Measurements from ENCODE around the gene GOLM1.

DNA sequence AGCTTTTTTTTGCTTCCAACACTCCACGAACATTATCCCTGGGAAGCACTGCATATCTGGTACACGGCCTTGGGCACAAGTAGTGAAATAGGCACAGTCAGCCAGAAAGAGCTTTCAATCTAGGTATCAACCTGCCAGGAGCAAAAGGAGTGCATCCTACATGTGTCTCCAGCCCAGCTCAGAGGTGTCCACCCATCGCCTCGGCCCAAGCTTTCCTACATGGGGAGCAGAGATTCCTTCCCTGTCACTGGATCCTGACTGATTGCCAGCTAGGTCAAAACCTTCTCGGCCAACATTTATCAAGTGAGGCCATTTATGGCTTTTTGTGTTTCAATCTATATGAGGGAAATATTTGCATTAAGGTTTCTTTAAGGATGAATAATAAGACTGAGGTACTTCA lies 55.8 kb downstream of the GOLM1 start:
- TF ChIP-seq, protein P1, sequence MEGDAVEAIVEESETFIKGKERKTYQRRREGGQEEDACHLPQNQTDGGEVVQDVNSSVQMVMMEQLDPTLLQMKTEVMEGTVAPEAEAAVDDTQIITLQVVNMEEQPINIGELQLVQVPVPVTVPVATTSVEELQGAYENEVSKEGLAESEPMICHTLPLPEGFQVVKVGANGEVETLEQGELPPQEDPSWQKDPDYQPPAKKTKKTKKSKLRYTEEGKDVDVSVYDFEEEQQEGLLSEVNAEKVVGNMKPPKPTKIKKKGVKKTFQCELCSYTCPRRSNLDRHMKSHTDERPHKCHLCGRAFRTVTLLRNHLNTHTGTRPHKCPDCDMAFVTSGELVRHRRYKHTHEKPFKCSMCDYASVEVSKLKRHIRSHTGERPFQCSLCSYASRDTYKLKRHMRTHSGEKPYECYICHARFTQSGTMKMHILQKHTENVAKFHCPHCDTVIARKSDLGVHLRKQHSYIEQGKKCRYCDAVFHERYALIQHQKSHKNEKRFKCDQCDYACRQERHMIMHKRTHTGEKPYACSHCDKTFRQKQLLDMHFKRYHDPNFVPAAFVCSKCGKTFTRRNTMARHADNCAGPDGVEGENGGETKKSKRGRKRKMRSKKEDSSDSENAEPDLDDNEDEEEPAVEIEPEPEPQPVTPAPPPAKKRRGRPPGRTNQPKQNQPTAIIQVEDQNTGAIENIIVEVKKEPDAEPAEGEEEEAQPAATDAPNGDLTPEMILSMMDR (IDR thresholded peaks at IDR 0.05; ENCODE audit: low read length) = no peak
- no peak for TF ChIP-seq EZH2phosphoT487 (IDR thresholded peaks at IDR 0.05; ENCODE audit: low read length)

Data from MM.1S (cell line).